HG02943 (cell line): ENCODE measurements around the gene SLC43A1.

Source experiments
- ATAC-seq: cut with Tn5 transposase; IDR thresholded peaks from one replicate; pipeline ENCODE4 v1.9.1; 2021; ENCODE audit warnings: mild to moderate bottlenecking, low read depth, moderate library complexity; ENCODE audit not compliant: unreplicated experiment

The SLC43A1 gene

DNA sequence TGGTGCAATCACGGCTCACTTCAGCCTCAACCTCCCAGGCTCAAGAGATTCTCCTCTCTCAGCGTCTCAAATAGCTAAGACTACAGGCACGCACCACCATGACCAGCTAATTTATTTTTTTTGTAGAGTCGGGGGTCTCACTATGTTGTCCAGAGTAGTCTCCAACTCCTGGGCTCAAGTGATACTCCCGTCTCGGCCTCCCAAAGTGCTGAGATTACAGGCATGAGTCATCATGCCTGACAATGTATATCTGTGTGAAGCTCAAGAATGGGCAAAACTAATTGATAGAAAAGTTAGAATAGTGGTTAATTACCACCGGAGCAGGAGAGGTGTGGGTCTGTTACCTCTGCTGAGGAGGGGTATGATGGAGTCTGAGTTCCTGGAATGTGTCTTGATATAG lies 79.5 kb downstream of the SLC43A1 start:
- ATAC-seq, result no peak

DNA sequence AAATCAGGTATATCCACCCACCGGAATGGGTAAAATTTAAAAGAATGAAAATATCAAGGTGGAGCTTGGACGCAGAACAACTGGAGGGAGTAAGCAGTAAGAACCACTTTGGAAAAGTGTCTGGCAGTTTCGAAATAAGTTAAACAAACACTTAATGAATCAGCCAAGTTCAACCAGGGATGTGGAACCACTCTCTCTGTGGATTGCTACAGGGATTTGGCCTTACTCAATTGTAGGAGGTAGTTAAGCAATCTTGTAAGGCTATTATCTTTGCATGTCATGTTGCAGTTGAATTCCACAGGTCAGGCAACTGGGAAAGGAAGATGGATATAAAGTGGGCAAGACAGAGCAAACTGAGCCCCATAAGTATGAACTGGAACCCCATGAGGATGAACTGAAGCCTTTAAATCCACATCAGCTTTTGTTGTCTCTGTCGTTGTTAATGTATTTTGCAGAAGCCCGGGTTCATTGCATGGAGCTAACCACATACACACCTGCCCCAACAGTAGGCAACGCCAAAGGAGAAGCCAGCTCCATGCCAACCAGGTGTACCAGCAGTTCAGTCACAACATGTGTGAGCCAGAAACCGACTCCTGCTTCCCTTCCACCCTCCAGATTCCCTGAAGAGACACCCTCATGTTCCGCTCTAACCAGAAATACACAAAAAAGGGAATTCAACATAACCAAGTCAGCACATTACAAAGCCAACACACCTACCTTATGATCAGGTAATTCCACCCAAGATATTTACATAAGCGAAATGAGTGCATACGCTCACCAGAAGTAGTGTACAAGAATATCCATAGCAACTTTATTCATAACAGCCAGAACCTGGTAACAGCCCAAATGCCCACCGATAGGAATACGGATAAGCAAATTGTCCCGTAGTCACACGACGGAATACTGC lies 80.6 kb downstream of the SLC43A1 start:
- no peak for ATAC-seq
